ENCODE results near the gene MT3.
"Not testable (repeated sequence)": the region's sequence is repeated elsewhere in the genome, so short reads cannot be mapped to it uniquely, and the experiment has no call there.

Gene MT3

DNA sequence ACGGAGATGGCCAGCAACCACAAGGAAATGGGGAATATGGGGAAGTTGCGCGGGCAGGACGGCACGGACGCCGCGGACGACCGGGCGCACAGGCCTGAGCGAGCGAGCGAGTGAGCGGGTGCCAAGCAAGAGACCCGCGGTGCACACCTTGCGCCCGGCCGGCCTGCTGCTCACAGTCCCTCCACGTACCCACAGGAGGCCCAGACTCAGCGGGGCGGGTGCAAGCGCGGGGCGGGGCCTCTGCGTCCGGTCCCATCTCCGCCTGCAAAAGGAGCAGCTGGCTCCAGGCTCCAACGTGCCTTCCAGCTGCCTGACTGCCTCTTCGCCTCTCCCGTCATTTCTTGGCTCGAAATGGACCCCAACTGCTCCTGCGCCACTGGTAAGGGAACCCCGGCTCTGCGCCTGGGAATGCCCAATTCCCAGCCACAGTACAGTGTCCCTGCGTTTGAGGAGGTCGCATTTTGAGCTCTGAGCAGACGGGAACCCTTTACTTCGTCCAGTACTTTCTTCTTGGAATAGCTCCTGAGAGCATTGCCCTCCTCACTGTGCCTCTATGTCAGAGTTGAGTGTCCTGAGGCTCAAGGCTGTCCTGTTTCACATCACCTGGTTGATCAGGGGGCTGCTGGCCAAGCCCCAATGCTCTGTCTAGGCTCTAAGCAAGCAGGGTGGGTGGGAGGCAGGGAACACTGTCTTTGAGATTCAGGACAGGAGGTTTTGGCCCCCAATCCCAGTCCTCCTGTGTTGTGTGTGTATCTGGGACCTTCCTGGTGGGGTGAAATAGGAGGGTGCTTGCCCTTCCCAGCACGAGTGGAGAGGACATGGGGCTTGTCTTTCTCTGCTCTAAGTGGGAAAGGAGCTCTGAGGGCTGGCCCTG, 28.1 kb downstream of the MT3 start:
- no peak overlapping the region for H3K27ac ChIP-seq
- no peaks in the 10 kb centered on the region for H3K36me3 ChIP-seq
- no peak overlapping the region for H3K9ac ChIP-seq
- H3K4me3 ChIP-seq = no peak overlapping the region
- no peaks in the 10 kb centered on the region for H3K9me3 ChIP-seq
- peaks cover 63% of the 10 kb centered on the region for H3K27me3 ChIP-seq
- peaks cover 7% of the 10 kb centered on the region; the same call in 1 of the 2 replicates for H4K20me1 ChIP-seq
- no peaks in the 10 kb centered on the region for H3K4me1 ChIP-seq
- TF ChIP-seq Cebpa-rat (IDR thresholded peaks at IDR 0.05) = no peak
- H3K4me2 ChIP-seq = no peak overlapping the region

DNA sequence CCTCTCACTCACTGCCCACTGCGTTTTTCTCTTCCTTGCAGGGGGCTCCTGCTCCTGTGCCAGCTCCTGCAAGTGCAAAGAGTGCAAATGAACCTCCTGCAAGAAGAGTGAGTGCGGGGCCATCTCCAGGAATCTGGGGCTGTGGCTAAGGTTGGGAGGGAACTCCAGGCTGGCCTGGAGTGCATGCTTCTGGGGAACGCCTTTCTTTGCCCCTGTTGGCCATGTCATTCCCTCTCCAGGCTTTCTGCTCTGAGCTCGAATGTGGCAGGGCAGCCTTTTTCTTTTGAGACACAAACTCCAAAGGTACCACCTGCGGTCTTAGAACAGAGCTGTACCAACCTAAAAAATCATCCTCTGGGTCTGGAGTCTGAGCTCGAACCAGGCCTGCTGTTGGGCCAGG, 28.8 kb downstream of the MT3 start:
- no peak for TF ChIP-seq Cebpa-rat (IDR thresholded peaks at IDR 0.05)
- no peak overlapping the region for H3K9ac ChIP-seq
- H3K4me2 ChIP-seq = no peak overlapping the region

DNA sequence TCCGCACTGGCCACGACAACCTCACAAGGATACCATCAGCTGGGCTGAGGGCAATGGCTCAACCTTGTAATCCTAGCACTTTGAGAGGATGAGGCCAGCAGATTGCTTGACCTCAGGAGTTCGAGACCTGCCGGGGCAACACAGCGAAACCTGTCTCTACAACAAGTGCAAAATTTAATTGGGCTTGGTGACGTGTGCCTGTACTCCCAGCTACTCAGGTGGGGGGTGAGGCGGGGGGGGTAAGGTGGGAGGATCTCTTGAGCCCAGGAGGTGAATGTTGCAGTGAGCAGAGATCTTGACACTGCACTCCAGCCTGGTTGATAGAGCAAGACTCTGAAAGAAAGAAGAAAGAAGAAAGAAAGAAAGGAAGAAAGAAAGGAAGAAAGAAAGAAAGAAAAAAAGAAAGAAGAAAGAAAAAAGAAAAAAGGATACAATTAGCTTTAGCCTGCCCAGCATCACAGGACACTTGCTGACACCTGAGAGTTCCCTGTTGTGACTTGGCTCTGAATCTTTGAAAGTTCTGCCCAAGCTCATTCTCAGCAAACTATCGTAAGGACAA, 31.1 kb downstream of the MT3 start:
- peaks cover 4% of the 10 kb centered on the region for H3K4me1 ChIP-seq
- no peaks in the 10 kb centered on the region for H3K9me3 ChIP-seq
- no peaks in the 10 kb centered on the region for H3K36me3 ChIP-seq
- peaks cover 79% of the 10 kb centered on the region for H3K27me3 ChIP-seq
- H3K27ac ChIP-seq = no peak overlapping the region
- H3K4me2 ChIP-seq = no peak overlapping the region
- no peak overlapping the region for H3K9ac ChIP-seq
- no peak overlapping the region for H3K4me3 ChIP-seq
- no peak for TF ChIP-seq Cebpa-rat (IDR thresholded peaks at IDR 0.05)
- H4K20me1 ChIP-seq = peaks cover 17% of the 10 kb centered on the region; the same call in 1 of the 2 replicates

More for the DNA sequence above, 28.8 kb downstream of the MT3 start:
- Histone ChIP-seq H3K36me3 (no peaks in the 10 kb centered on the region), H3K27me3 (peaks cover 65% of the 10 kb centered on the region), H4K20me1 (peaks cover 7% of the 10 kb centered on the region; the same call in 1 of the 2 replicates), H3K27ac (no peak overlapping the region), H3K4me1 (no peaks in the 10 kb centered on the region), H3K4me3 (no peak overlapping the region), H3K9me3 (no peaks in the 10 kb centered on the region)

DNA sequence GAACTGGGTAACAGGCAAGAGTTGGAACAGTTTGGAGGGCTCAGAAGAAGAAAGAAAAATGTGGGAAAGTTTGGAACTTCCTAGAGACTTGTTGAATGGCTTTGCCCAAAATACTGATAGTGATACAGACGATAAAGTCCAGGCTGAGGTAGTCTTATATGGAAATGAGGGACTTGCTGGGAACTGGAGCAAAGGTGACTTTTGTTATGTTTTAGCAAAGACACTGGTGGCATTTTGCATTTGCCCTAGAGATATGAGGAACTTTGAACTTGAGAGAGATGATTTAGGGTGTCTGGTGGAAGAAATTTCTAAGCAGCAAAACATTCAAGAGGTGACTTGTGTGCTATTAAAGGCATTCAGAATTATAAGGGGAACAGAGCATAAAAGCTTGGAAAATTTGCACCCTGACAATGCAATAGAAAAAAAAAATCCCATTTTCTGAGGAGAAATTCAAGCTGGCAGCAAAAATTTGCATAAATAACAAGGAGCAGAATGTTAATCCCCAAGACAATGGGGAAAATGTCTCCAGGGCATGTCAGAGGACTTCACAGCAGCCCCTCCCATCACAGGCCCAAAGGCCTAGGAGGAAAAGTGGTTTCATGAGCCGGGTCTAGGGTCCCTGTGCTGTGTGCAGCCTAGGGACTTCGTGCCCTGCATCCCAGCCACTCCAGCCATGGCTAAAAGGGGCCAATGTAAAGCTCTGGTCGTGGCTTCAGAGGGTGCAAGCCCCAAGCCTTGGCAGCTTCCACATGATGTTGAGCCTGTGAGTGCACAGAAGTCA, 32.5 kb downstream of the MT3 start:
- H3K36me3 ChIP-seq, H3K27ac ChIP-seq, H3K9ac ChIP-seq, H3K4me3 ChIP-seq, H3K9me3 ChIP-seq, H3K4me2 ChIP-seq: not testable (repeated sequence)
- Histone ChIP-seq H4K20me1 (peaks cover 31% of the 10 kb centered on the region; the same call in 1 of the 2 replicates), H3K4me1 (peaks cover 11% of the 10 kb centered on the region), H3K27me3 (peaks cover 80% of the 10 kb centered on the region)

DNA sequence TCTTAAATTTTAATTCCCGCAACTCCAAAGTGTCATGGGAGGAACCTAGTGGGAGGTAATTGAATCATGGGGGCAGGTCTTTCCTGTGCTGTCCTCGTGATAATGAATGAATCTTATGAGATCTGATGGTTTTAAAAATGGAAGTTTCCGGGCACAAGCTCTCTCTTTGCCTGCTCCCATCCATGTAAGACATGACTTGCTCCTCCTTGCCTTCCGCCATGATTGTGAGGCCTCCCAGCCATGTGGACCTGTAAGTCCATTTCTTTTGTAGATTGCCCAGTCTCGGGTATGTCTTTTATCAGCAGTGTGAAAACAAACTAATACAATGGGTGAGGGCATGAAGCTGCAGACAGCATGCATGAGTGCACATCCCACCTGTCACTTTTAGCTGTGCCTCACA, 33.9 kb downstream of the MT3 start:
- Histone ChIP-seq H3K27me3 (peaks cover 80% of the 10 kb centered on the region), H4K20me1 (peaks cover 25% of the 10 kb centered on the region; the same call in 1 of the 2 replicates), H3K4me1 (peaks cover 11% of the 10 kb centered on the region)
- H3K4me2 ChIP-seq, H3K9me3 ChIP-seq, H3K36me3 ChIP-seq, H3K4me3 ChIP-seq, H3K9ac ChIP-seq, H3K27ac ChIP-seq: not testable (repeated sequence)

DNA sequence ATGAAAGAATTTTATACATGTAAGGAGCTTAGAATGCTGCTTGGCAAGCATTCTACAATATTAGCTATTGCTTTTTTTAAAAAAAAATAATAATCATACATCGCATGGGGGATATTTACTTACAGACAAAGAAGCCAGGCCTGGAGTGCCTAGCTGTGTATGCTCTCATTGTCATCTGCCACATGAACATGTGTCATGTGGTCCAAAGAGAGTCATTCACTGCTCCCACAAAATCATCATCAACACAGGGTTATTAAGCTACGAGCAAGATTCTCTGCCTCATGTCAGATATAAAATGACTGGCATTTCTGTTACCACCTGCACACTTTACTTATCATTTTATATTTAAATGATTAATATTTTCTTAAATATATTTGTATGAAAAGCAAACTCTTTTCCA, 34.3 kb downstream of the MT3 start:
- Histone ChIP-seq H3K36me3 (no peaks in the 10 kb centered on the region), H3K4me1 (peaks cover 11% of the 10 kb centered on the region), H3K9me3 (no peaks in the 10 kb centered on the region), H3K27ac (no peak overlapping the region), H3K9ac (no peak overlapping the region), H4K20me1 (peaks cover 25% of the 10 kb centered on the region; the same call in 1 of the 2 replicates), H3K4me2 (no peak overlapping the region), H3K4me3 (no peak overlapping the region), H3K27me3 (peaks cover 80% of the 10 kb centered on the region)
- no peak for TF ChIP-seq Cebpa-rat (IDR thresholded peaks at IDR 0.05)

DNA sequence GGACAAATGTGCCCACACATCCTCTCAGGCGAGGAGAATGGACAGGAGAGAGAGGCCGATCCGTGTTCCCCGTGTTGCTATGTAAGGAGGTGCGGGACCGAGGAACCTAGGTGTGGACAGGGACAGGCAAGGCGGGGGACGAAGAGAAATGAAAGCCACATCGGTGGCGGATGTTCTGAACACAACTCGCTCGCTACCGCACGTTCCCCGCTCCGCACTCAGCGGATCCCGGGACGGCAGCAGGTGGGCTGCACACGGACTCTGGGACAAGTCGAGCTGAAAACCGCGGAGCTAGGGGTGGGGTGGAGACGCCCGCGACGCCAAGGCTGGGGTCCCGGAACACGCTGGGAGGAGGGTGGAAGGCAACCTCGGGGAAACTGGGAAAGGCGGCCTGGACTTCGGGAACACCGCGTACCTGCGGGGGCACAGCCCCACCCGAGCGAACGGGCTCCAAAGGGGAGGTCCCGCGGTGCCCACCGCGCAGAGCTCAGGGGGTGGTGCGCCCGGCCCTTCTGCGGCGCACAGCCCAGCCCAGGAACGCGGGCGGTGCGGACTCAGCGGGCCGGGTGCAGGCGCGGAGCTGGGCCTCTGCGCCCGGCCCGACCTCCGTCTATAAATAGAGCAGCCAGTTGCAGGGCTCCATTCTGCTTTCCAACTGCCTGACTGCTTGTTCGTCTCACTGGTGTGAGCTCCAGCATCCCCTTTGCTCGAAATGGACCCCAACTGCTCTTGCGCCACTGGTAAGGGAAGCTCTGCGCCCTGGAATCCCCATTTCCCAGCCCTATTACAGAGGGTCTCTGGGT, 36.0 kb downstream of the MT3 start, which contains the start of gene MT1E:
TSS of gene MT1E (plus strand) at position 642 of the 803 bp plus-strand sequence. CDS start at position 713, 71 bp downstream.
- Histone ChIP-seq H3K27me3 (peaks cover 80% of the 10 kb centered on the region), H3K4me1 (peaks cover 11% of the 10 kb centered on the region), H3K9ac (no peak within 1 kb of the TSS), H3K4me3 (peak within 1 kb of the TSS; percentile 53), H3K4me2 (peak within 1 kb of the TSS; percentile 60), H4K20me1 (peaks cover 25% of the 10 kb centered on the region; the same call in 1 of the 2 replicates), H3K36me3 (no peaks in the 10 kb centered on the region), H3K9me3 (no peaks in the 10 kb centered on the region), H3K27ac (no peak within 1 kb of the TSS)
- TF ChIP-seq Cebpa-rat (IDR thresholded peaks at IDR 0.05) = no peak

DNA sequence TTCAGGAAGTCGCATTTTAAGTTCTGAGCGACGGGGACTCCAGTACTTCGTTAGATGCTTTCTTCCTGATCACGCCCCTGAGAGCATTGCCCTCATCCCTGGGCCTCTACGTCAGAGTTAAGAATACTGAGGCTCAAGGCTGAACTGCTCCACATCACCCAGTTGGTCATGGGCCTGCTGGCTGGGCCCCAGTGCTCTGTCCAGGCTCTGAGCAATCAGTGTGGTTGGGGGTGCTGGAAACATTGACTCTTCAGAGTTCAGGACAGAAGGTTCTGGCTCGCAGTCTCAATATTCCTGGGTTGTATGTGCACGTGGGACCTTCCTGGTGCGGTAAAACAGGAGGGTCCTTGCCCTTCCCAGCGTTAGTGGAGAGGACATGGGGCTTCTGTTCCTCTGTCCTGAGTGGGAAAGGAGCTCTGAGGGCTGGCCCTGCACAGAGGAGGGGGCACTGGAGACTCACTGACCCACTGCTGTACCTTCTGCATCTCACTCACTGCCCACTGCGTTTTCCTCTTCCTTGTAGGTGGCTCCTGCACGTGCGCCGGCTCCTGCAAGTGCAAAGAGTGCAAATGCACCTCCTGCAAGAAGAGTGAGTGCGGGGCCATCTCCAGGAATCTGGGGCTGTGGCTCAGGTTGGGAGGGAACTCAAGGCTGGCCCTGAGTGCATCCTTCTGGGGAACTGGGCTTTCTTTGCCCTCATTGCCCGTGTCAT, 36.8 kb downstream of the MT3 start:
- H3K27me3 ChIP-seq = peaks cover 86% of the 10 kb centered on the region
- no peaks in the 10 kb centered on the region for H3K9me3 ChIP-seq
- peak overlapping the region; percentile 53; the same call in 1 of the 2 replicates for H3K4me3 ChIP-seq
- H3K27ac ChIP-seq = no peak overlapping the region
- no peaks in the 10 kb centered on the region for H3K36me3 ChIP-seq
- no peak for TF ChIP-seq Cebpa-rat (IDR thresholded peaks at IDR 0.05)
- H3K4me2 ChIP-seq = peak overlapping the region; percentile 60
- H3K9ac ChIP-seq = no peak overlapping the region
- peaks cover 27% of the 10 kb centered on the region; the same call in 1 of the 2 replicates for H4K20me1 ChIP-seq
- H3K4me1 ChIP-seq = peaks cover 11% of the 10 kb centered on the region

Measured in BLaER1 (cell line).